NB4 (cell line): ENCODE measurements around the gene C8B.

Experiments
- DNase-seq: peaks from one replicate; pipeline ENCODE4 v3.0.0; 2010; ENCODE audit warnings: low read depth
- H3K4me3 ChIP-seq: one replicate; pipeline ENCODE4 v1.5.1; 2011; ENCODE audit warnings: mild to moderate bottlenecking, low read depth, low read length, moderate library complexity
- CTCF ChIP-seq: IDR thresholded peaks from one replicate; pipeline ENCODE4 v1.5.1; 2012; ENCODE audit warnings: low read depth, low read length
- MAX ChIP-seq: IDR thresholded peaks from 2 replicates; pipeline ENCODE4 v1.6.1; 2011; ENCODE audit warnings: low read depth, low read length
- MYC ChIP-seq: IDR thresholded peaks from 2 replicates; pipeline ENCODE4 v1.6.1; 2011; ENCODE audit warnings: low read depth, low read length
- POLR2A ChIP-seq: IDR thresholded peaks from 2 replicates; pipeline ENCODE4 v1.6.1; 2011; ENCODE audit warnings: mild to moderate bottlenecking; ENCODE audit not compliant: insufficient read length; ENCODE audit errors: extremely low read depth

The C8B gene

GRCh38 chr1:57007948-57008347, 42.1 kb upstream of the C8B start:
- no peak overlapping the region for H3K4me3 ChIP-seq
- DNase-seq, result no peak
- no peak for TF ChIP-seq POLR2A
- TF ChIP-seq MYC, result no peak
- TF ChIP-seq CTCF, result no peak
- no peak for TF ChIP-seq MAX

GRCh38 chr1:57007472-57007871, 41.7 kb upstream of the C8B start:
- TF ChIP-seq POLR2A (no peak), CTCF (no peak), MAX (no peak), MYC (no peak)
- DNase-seq, result no peak
- H3K4me3 ChIP-seq, result no peak overlapping the region

- DNase-seq, result no peak
- no peak for TF ChIP-seq CTCF
- no peak for TF ChIP-seq MYC
- TF ChIP-seq POLR2A, result no peak
- no peak for TF ChIP-seq MAX
- H3K4me3 ChIP-seq, result no peak overlapping the region
These were observed 37.8 kb upstream of the C8B start for GRCh38 chr1:57003398-57004139.

- no peak for DNase-seq
- TF ChIP-seq POLR2A (no peak), CTCF (no peak), MYC (no peak), MAX (no peak)
These were observed 29.7 kb upstream of the C8B start for GRCh38 chr1:56995414-56996100.

GRCh38 chr1:56993475-56993874, 27.7 kb upstream of the C8B start:
- H3K4me3 ChIP-seq, result no peak overlapping the region
- no peak for DNase-seq
- no peak for TF ChIP-seq CTCF
- TF ChIP-seq MYC, result no peak
- no peak for TF ChIP-seq POLR2A
- TF ChIP-seq MAX, result no peak

More at GRCh38 chr1:56995414-56996100, 29.7 kb upstream of the C8B start:
- H3K4me3 ChIP-seq, result no peak overlapping the region
